Trophoblast cell (in vitro differentiated cells and primary cell): Measurements from ENCODE around the gene TOP3A. TPM values are rescaled to one million over a fixed set of nuclear protein-coding genes. Genes with fewer than 3 reads are reported as not detected.

ENCODE experiments used
- DNase-seq, 2 donors: peaks; one replicate each; pipeline ENCODE4 v3.0.0-alpha.2; 2016
- H2AFZ ChIP-seq: 2 replicates; pipeline ENCODE4 v1.6.1; 2013; ENCODE audit warnings: low read length, moderate library complexity, mild to moderate bottlenecking; ENCODE audit not compliant: insufficient read depth, poor library complexity
- H2AK5ac ChIP-seq: 2 replicates; pipeline ENCODE4 v1.6.1; 2013; ENCODE audit warnings: mild to moderate bottlenecking, low read length
- H2BK120ac ChIP-seq: 2 replicates; pipeline ENCODE4 v1.6.1; 2013; ENCODE audit warnings: low read length, mild to moderate bottlenecking, moderate library complexity; ENCODE audit not compliant: insufficient read depth, poor library complexity
- H2BK12ac ChIP-seq: 2 replicates; pipeline ENCODE4 v1.6.1; 2013; ENCODE audit warnings: mild to moderate bottlenecking, low read length, moderate library complexity
- H2BK5ac ChIP-seq: 2 replicates; pipeline ENCODE4 v1.6.1; 2013; ENCODE audit warnings: low read length, low read depth, moderate library complexity, mild to moderate bottlenecking; ENCODE audit not compliant: poor library complexity
- H3K14ac ChIP-seq: 2 replicates; pipeline ENCODE4 v1.6.1; 2013; ENCODE audit warnings: mild to moderate bottlenecking, low read length
- H3K18ac ChIP-seq: 2 replicates; pipeline ENCODE4 v1.6.1; 2013; ENCODE audit warnings: mild to moderate bottlenecking, low read length
- H3K23ac ChIP-seq: 2 replicates; pipeline ENCODE4 v1.6.1; 2013; ENCODE audit warnings: low read length
- H3K27ac ChIP-seq: 2 replicates; pipeline ENCODE4 v1.5.1; 2013; ENCODE audit warnings: low read depth, mild to moderate bottlenecking, inconsistent platforms, low read length, moderate library complexity
- H3K27me3 ChIP-seq: 2 replicates; pipeline ENCODE4 v1.6.1; 2013; ENCODE audit warnings: inconsistent platforms, mild to moderate bottlenecking, low read length, moderate library complexity; ENCODE audit not compliant: insufficient read depth
- H3K36me3 ChIP-seq, 2 experiments: 1 replicate in 1 of 2; 2 replicates in 1 of 2; pipeline ENCODE4 v1.6.1; 2013; ENCODE audit warnings: low read length in 2 of 2, mild to moderate bottlenecking in 2 of 2, moderate library complexity in 1 of 2; ENCODE audit not compliant: insufficient read depth in 2 of 2, control insufficient read depth in 1 of 2
- H3K4ac ChIP-seq: 2 replicates; pipeline ENCODE4 v1.6.1; 2013; ENCODE audit warnings: low read depth, mild to moderate bottlenecking, low read length, moderate library complexity
- H3K4me1 ChIP-seq, 2 experiments: 1 replicate in 1 of 2; 2 replicates in 1 of 2; pipeline ENCODE4 v1.6.1; 2013; ENCODE audit warnings: low read length in 2 of 2, mild to moderate bottlenecking in 2 of 2, moderate library complexity in 1 of 2; ENCODE audit not compliant: insufficient read depth in 2 of 2, control insufficient read depth in 1 of 2
- H3K4me2 ChIP-seq: 2 replicates; pipeline ENCODE4 v1.6.1; 2013; ENCODE audit warnings: inconsistent platforms, mild to moderate bottlenecking, low read length, moderate library complexity
- H3K4me3 ChIP-seq: 2 replicates; pipeline ENCODE4 v1.5.1; 2013; ENCODE audit warnings: mild to moderate bottlenecking, low read depth, low read length, inconsistent platforms
- H3K79me1 ChIP-seq: one replicate; pipeline ENCODE4 v1.6.1; 2013; ENCODE audit warnings: low read length
- H3K79me2 ChIP-seq: 2 replicates; pipeline ENCODE4 v1.6.1; 2013; ENCODE audit warnings: low read length, mild to moderate bottlenecking; ENCODE audit not compliant: control insufficient read depth, insufficient read depth, poor library complexity
- H3K9ac ChIP-seq: 2 replicates; pipeline ENCODE4 v1.6.1; 2013; ENCODE audit warnings: mild to moderate bottlenecking, low read length
- H3K9me3 ChIP-seq: 2 replicates; pipeline ENCODE4 v1.6.1; 2013; ENCODE audit warnings: low read depth, mild to moderate bottlenecking, control low read depth, inconsistent platforms, low read length; ENCODE audit not compliant: insufficient read depth
- H4K12ac ChIP-seq: 2 replicates; pipeline ENCODE4 v1.6.1; 2013; ENCODE audit warnings: low read depth, mild to moderate bottlenecking, low read length, moderate library complexity
- H4K8ac ChIP-seq: 2 replicates; pipeline ENCODE4 v1.6.1; 2013; ENCODE audit warnings: low read depth, mild to moderate bottlenecking, low read length, moderate library complexity
- H4K91ac ChIP-seq: one replicate; pipeline ENCODE4 v1.6.1; 2013; ENCODE audit warnings: low read depth, mild to moderate bottlenecking, low read length, moderate library complexity
- WGBS: extraction: QIAGEN DNeasy Blood & Tissue Kit; methylation state at CpG from one replicate; pipeline ENCODE4 v1.1.7; 2013; ENCODE audit warnings: missing lambda C conversion rate; ENCODE audit not compliant: insufficient read length, insufficient coverage; ENCODE audit errors: extremely low coverage; 5-methylcytosine and 5-hydroxymethylcytosine counted together
- polyA plus RNA-seq: library from polyadenylated mRNA; stranded (reverse); fragments of 200-250 nt; gene quantifications from 2 replicates; pipeline ENCODE4 v1.2.3, GENCODE V29; 2013

TOP3A gene
- polyA plus RNA-seq: 18.1 and 19.5 TPM in 2 replicates

- Histone ChIP-seq H3K18ac (peak within 1 kb of the TSS; percentile 85), H2BK5ac (peak within 1 kb of the TSS; percentile 85), H3K14ac (peak within 1 kb of the TSS; percentile 93), H3K4me2 (peak within 1 kb of the TSS; percentile 88), H3K4ac (peak within 1 kb of the TSS; percentile 66), H3K4me3 (peak within 1 kb of the TSS; percentile 93), H2BK12ac (peak within 1 kb of the TSS; percentile 23), H4K91ac (peak within 1 kb of the TSS; percentile 84), H3K27ac (peak within 1 kb of the TSS; percentile 83), H3K79me1 (peaks cover 9% of the 10 kb centered on the region), H3K27me3 (no peaks in the 10 kb centered on the region), H3K9me3 (no peaks in the 10 kb centered on the region), H3K9ac (peak within 1 kb of the TSS; percentile 92), H3K36me3 (peaks cover 19 to 31% of the 10 kb centered on the region in 2 experiments), H4K12ac (peak within 1 kb of the TSS; percentile 96), H4K8ac (peak within 1 kb of the TSS; percentile 99), H2AK5ac (peak within 1 kb of the TSS; percentile 40), H3K4me1 (peaks cover 15 to 17% of the 10 kb centered on the region in 2 experiments), H3K23ac (no peak within 1 kb of the TSS), H2AFZ (peak within 1 kb of the TSS; percentile 93), H2BK120ac (peak within 1 kb of the TSS; percentile 37), H3K79me2 (peaks cover 18% of the 10 kb centered on the region)
- DNase-seq: peak; percentile 98 to 99
- no CpG with 5 or more reads among the region's 78 CpGs for WGBS
Observed at GRCh38 chr17:18314731-18315561, at the start of gene TOP3A, which contains the start of gene SMCR8. TSS of gene TOP3A (minus strand) at chr17:18314994. CDS start at chr17:18314778, 216 bp downstream. TSS of gene SMCR8 (plus strand) at chr17:18315293. CDS start at chr17:18315790, 497 bp downstream.

GRCh38 chr17:18364166-18364565, 49.4 kb upstream of the TOP3A start:
- Histone ChIP-seq H2BK120ac (no peak overlapping the region), H3K4me1 (peaks cover 2 to 8% of the 10 kb centered on the region in 2 experiments)
- WGBS: no CpG with 5 or more reads among the region's 6 CpGs

GRCh38 chr17:18363101-18364049, 48.6 kb upstream of the TOP3A start, which contains the start of gene SHMT1:
TSS of gene SHMT1 (minus strand) at chr17:18363550. CDS start at chr17:18355981, 7,569 bp downstream.
- Histone ChIP-seq H3K36me3 (peaks cover 6 to 13% of the 10 kb centered on the region in 2 experiments), H2AK5ac (no peak within 1 kb of the TSS), H3K27me3 (no peaks in the 10 kb centered on the region), H3K27ac (peak within 1 kb of the TSS; percentile 20), H2BK120ac (peak within 1 kb of the TSS; percentile 67), H2BK12ac (no peak within 1 kb of the TSS), H3K4me1 (peaks cover 2 to 8% of the 10 kb centered on the region in 2 experiments), H3K4me2 (peak within 1 kb of the TSS; percentile 65), H3K9me3 (no peaks in the 10 kb centered on the region), H4K8ac (peak within 1 kb of the TSS; percentile 75), H2AFZ (peak within 1 kb of the TSS; percentile 77), H3K18ac (peak within 1 kb of the TSS; percentile 91), H3K9ac (peak within 1 kb of the TSS; percentile 35), H4K12ac (peak within 1 kb of the TSS; percentile 75), H3K14ac (peak within 1 kb of the TSS; percentile 87), H4K91ac (peak within 1 kb of the TSS; percentile 87), H3K23ac (no peak within 1 kb of the TSS), H3K4me3 (peak within 1 kb of the TSS; percentile 98), H3K79me1 (peaks cover 6% of the 10 kb centered on the region), H3K79me2 (peaks cover 12% of the 10 kb centered on the region), H2BK5ac (peak within 1 kb of the TSS; percentile 25), H3K4ac (peak within 1 kb of the TSS; percentile 80)
- DNase-seq: peak; percentile 98
- no CpG with 5 or more reads among the region's 76 CpGs for WGBS

More at GRCh38 chr17:18364166-18364565, 49.4 kb upstream of the TOP3A start:
- Histone ChIP-seq H3K4me2 (no peak overlapping the region), H3K79me2 (peaks cover 12% of the 10 kb centered on the region), H3K4ac (no peak overlapping the region), H3K18ac (no peak overlapping the region), H3K9ac (no peak overlapping the region), H3K27me3 (no peaks in the 10 kb centered on the region), H3K9me3 (no peaks in the 10 kb centered on the region), H4K91ac (no peak overlapping the region), H2AFZ (no peak overlapping the region), H4K12ac (no peak overlapping the region), H3K4me3 (no peak overlapping the region), H2AK5ac (no peak overlapping the region), H3K79me1 (peaks cover 6% of the 10 kb centered on the region), H3K36me3 (peaks cover 0 to 6% of the 10 kb centered on the region in 2 experiments), H4K8ac (no peak overlapping the region), H3K23ac (no peak overlapping the region), H3K14ac (no peak overlapping the region), H2BK12ac (no peak overlapping the region), H2BK5ac (no peak overlapping the region), H3K27ac (no peak overlapping the region)
- DNase-seq: no peak

- WGBS: no CpG with 5 or more reads among the region's 14 CpGs
- peak overlapping the region; percentile 77 for H2AFZ ChIP-seq
- peak overlapping the region; percentile 75 for H4K12ac ChIP-seq
- peak overlapping the region; percentile 65 for H3K4me2 ChIP-seq
- H3K18ac ChIP-seq: peak overlapping the region; percentile 91
- H3K14ac ChIP-seq: peak overlapping the region; percentile 87
- H3K23ac ChIP-seq: no peak overlapping the region
- H2BK12ac ChIP-seq: no peak overlapping the region
- peak overlapping the region; percentile 87 for H4K91ac ChIP-seq
- H3K4me1 ChIP-seq: peaks cover 2 to 8% of the 10 kb centered on the region in 2 experiments
- no peak overlapping the region for H2AK5ac ChIP-seq
- H3K27me3 ChIP-seq: no peaks in the 10 kb centered on the region
- no peak overlapping the region for H2BK120ac ChIP-seq
- peak overlapping the region; percentile 20 for H3K27ac ChIP-seq
- peaks cover 12% of the 10 kb centered on the region for H3K79me2 ChIP-seq
- H3K9ac ChIP-seq: peak overlapping the region; percentile 35
- peak overlapping the region; percentile 98 for H3K4me3 ChIP-seq
- H3K9me3 ChIP-seq: no peaks in the 10 kb centered on the region
- H3K79me1 ChIP-seq: peaks cover 6% of the 10 kb centered on the region
- H3K4ac ChIP-seq: peak overlapping the region; percentile 80
- H4K8ac ChIP-seq: peak overlapping the region; percentile 75
- DNase-seq: peak; percentile 92 to 93
- peaks cover 7 to 15% of the 10 kb centered on the region in 2 experiments for H3K36me3 ChIP-seq
- H2BK5ac ChIP-seq: peak overlapping the region; percentile 25
Observed at GRCh38 chr17:18362698-18363100, 47.9 kb upstream of the TOP3A start.
